ENCODE results near the gene ZNF764. TPM values are rescaled to one million over a fixed set of nuclear protein-coding genes. Genes with fewer than 3 reads are reported as not detected.
"Not testable (repeated sequence)": the region's sequence is repeated elsewhere in the genome, so short reads cannot be mapped to it uniquely, and the experiment has no call there.

Gene ZNF764
- polyA plus RNA-seq, 1 donor: 6.2 TPM

DNA sequence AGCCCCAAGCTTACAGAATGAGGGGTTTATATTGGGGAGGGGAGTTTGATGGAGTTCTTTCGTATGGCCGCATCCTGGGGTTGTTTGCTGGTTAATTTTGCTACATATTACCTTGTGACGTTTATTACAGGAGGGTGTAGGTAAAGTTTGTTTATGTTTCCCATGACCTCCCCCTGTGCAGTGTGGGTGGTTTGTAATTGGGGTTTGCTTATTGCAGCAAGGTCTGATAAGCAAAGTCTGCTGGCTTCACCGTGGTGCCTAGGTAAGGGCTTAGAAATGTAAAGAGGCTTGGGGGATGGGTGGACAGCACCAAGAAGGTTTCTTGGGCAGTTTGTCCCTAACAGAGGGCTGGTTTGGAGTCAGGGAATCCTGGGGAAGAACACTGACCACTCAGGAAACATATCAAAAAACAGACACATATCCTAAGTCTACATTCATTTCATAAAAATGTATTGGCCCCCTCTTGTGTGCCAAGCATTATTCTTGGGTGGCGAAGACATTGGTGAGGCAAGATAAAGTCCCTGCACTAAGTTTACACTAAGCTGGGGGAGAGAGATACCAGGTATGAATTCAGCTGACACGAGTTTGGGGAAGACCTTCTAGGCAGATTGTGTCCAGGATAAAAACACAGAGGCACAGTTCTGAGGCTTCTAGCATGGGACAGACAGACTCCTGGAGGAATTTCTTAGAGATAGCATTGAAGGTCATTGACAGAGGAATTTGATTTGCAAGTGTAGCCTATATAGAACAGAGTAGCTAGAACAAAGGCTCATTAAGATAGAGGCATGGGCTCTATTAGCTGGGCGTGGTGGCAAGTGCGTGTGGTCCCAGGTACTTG lies 9.5 kb downstream of the ZNF764 start:
- no peak for DNase-seq (ENCODE audit: low read depth)

DNA sequence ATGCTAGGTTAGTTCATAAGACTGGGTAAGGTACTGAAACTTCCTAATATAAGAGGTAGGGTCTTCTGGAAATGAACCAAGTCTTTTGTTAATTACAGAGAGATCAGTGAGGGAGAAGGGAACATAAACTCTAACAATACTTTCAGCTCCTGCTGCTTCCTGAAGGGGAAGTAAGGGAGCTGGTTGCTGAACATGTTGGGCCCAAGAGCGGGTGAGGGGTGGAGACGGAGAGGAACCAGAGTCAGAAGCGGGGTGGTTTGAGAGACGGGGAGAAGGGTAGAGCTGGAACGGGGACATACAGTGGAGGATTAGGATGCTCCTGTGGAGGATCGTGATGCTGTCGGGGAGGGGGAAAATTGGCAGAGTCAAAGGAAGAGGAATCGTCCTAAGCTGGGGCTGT lies 12.1 kb downstream of the ZNF764 start:
- DNase-seq (ENCODE audit: low read depth): no peak

DNA sequence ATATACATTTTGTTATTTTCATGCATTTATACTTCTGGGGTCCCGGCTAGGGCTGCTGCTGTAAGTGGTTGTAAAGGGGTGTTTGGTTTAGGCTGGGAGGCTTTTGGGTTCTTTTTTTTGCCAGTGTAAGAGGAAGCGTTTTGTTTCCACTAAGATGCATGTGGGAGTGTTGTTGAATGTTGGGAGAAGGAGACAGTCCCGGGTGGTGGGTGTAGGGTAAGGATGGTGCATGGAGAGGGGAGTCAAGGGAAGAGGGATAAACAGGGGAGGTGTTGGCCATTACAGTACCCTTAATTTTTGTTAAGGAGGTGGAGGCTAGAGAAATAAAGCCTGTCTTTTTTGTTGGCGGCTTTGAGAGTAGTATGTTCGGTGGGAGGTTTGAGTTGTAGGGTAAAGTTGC lies 15.1 kb downstream of the ZNF764 start:
- no peak for DNase-seq (ENCODE audit: low read depth)

DNA sequence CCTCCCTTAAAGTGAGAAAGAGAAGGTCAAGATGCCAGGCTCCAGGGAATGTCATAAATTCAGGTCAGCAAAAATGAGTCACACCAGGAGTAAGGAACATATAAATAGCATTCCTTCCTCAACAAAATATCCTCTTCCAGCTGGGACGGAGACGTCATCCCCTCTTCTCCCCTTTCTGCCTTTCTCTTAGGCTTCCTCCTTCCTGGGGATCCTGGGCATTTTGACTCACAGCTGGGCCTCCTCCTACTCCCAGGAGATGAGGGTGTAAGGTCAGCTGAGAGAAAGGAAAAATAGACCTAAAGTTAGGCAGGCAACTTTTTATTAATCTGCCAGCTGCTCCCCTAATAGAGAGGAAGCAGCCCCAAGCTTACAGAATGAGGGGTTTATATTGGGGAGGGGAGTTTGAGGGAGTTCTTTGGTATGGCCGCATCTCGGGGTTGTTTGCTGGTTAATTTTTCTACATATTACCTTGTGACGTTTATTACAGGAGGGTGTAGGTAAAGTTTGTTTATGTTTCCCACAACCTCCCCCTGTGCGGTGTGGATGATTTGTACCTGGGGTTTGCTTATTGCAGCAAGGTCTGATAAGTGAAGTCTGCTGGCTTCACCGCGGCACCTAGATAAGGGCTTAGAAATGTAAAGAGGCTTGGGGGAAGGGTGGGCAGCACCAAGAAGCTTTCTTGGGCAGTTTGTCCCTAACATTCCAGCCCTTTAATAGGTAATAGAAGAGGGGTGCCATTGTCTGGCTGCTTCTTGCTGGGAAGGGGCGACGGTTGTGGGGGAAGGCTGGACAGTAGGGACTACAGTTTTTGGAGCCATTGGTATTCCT lies 16.5 kb downstream of the ZNF764 start:
- no peak for DNase-seq (ENCODE audit: low read depth)

DNA sequence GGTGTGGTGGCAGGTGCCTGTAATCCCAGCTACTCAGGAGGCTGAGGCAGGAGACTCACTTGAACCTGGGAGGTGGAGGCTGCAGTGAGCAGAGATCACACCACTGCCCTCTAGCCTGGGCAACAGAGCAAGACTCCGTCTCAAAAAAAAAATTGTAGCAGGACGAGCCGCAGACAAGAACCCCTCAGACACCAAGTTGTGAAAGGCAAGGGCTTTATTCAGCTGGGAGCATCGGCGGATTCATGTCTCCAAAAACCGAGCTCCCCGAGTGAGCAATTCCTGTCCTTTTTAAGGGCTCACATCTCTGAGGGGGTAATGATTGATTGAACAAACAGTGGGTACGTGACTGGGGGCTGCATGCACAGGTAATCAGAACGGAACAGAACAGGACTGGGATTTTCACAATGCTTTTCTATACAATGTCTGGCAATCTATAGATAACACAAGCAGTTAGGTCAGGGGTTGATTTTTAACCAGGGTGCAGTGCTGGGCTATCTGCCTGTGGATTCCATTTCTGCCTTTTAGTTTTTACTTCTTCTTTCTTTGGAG lies 17.2 kb downstream of the ZNF764 start:
- DNase-seq (ENCODE audit: low read depth): not testable (repeated sequence)

DNA sequence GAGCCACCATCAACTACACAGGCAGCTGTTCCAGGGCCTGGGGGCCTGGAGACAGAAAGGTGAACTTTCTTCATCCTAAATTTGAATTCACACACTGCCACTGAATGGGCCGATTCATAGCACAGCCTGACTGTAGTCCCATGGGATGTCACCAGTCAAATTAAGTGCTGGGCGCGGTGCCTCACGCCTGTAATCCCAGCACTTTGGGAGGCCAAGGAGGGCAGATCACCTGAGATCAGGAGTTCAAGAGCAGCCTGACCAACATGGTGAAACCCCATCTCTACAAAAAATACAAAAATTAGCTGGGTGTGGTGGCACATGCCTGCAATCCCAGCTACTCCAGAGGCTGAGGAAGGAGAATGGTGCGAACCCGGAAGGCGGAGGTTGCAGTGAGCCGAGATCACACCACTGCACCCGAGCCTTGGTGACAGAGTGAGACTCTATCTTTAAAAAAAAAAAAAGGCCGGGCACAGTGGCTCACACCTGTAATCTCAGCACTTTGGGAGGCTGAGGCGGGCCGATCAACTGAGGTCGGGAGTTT lies 18.1 kb downstream of the ZNF764 start:
- DNase-seq (ENCODE audit: low read depth): not testable (repeated sequence)

DNA sequence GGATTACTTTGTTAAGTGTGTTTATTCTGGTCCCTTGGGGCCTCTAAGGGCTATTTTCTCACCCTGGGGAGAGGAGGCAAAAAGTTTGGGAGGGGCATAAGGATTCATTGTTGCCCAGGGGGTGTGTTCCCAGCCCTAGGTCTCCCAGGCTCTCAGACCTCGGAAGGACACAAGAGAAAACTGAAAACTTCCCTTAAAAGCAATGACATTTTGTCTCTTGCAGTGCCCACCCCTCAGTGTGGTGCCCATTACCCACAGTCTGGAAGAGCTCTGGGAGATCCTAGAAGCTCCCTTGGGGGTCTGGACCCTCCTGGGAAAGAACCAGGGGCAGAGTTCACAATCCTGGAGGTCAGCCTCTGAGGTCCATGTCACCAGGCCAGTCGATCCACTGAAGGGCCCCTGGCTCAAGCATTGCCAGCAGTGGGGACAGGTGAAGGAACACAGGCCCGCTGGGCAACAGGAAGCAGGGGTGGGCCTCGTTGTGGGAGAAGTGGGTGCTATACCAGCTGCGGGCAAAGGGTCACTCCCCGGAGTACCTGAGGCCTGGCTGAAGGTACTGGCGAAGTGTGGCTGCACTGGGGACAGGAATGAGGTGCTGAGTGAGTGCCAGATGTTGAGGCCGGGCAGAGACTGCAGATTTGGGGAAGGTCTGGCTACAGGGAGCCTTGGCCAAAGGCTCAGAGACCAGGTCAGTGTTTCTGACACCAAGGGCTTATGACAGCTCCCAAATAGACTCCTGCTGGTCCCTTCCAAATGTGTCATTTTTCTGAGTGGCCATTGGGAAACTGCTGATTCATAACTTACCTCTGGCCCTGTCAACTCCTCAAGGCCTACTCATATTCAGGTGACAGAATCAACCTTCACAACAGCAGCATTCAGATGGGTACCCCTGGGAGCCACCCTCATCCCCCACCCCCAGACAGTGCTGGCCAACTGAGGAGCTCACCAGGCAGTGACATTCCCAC lies 18.9 kb downstream of the ZNF764 start:
- no peak for DNase-seq (ENCODE audit: low read depth)

DNA sequence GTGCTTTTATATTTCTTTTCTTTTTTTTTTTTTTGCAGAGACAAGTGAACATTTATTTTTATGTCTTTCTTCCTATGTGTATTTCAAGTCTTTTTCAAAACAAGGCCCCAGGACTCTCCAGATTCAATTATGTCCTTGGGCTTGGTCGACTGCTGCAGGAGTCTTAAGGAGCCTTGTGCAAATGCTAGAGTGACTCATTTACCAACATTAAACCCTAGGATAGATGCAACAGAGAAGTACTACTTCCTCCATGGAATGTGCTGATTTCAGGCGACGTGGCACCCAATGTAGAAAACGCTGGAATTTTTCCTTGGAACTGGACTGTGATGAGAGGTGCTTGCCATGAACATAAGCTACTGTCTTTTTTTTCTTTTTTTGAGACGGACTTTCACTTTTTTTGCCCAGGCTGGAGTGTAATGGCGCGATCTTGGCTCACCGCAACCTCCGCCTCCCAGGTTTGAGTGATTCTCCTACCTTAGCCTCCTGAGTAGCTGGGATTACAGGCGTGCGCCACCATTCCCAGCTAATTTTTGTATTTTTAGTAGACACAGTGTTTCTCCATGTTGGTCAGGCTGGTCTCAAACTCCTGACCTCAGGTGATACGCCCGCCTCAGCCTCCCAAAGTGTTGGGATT lies 21.7 kb downstream of the ZNF764 start:
- not testable (repeated sequence) for DNase-seq (ENCODE audit: low read depth)

DNA sequence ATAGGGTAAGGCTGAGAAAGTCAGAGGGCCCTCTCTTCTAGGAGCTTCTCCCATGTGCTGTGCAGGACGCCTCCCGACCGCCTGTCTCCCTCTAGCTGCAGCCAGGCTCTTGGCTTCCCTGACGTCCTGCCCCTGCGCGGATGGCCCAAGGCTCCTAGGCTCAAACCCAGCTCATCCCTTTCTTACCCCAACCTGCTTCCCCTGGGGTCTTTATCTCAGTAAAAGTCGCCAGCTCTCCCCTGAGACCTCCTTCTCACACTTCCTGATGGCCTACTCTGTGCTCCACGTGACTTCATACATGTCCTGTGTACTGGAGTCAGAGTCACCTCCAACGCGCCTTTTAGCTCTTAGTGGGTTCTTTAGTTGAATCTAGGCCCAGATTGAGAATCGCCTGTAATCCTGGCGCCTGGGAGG lies 22.4 kb downstream of the ZNF764 start:
- DNase-seq (ENCODE audit: low read depth): no peak

DNA sequence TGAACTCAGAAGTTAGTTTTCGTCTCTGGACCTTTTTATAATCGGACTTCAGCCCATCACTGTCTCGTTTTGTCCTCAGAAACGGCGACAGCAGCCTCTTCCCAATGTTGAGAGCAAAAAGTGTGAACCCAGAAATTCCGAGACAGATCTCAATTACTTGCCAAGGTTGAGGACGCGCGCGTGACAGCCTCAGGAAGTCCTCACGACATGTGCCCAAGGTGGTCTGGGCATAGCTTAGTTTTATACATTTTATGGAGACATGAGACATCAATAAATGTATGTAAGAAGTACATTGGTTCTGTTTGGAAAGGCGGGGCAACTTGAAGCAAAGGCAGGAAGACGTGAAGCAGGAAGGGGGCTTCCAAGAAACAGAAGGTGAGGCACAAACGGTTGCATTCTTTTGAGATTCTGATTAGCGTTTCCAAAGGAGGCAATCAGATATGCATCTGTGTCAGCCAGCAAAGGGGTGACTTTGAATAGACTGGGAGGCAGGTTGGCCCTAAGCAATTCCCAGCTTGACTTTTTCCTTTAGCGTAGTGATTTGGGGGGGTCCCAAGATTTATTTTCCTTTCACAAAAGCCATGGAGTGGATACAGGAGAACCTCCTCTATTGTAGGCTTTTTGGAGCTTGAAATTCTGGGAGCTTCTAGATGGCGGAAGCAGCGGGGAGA lies 22.9 kb downstream of the ZNF764 start:
- DNase-seq (ENCODE audit: low read depth): no peak

DNA sequence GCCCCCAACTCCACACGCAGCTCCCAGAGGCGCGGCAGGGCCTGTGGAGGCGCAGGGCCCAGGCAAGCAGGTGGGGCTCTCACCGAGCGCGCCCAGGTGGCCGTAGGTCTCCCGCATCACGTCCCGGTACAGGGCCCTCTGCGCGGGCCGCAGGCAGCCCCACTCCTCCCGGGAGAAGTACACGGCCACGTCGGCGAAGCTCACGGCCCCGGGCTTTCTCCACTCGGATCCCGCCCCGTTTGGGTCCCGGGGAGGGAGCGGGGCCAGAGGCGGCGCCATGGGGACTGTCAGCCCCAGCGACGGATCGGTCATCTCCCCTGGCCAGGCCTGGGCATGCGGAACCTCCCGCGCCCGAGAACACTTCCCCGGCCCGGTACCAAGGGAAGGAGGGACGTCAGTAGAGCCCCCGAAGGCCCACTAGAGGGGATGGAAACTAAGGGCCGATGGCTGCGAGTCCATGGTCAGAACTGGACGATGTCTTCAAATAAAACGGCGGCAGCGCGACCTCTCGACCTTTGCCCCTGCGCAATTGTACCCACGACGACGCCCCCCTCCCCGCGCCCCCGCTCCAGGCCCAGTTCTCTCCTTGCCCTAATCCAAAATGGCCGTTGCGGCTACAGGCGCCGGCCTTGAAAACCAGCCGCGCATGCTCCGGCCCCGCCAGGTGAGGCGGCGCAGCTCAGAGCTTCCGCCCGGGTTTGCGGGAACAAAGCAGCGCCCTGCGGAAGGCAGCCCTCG lies 23.6 kb downstream of the ZNF764 start, which contains the start of gene ZNF747:
ZNF747 (minus strand) TSS at position 491 of the 738 bp plus-strand sequence; CDS start at position 312, 179 bp downstream.
- DNase-seq (ENCODE audit: low read depth): peak; percentile 82

DNA sequence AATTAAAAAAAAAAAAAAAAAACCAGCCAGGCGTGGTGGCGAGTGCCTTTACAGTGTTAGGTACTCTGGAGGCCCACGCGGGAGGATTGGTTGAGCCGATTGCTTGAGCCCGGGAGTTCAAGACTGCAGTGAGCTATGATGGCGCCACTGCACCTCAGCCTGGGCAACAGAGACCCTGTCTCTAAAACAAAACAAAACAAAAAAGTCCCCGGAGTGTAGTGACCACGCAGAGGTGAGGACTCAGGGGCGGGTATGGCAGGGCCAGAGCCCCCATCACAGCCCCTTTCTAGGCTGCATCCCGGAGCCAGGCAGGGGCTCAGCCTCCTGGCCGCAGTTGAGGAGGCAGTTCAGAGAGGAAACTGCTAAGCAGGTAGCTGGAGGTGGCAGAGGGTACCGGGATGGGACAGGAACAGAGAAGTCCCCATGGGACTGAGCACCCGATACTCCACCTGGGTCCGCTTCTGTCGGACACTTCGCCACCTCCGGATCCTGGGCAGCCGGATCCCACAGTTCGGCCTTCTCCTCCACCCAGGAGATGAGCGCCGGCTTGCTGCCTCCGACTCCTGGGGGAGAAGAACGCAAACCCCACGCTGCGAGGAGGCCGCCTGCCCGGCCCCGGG lies 24.3 kb downstream of the ZNF764 start:
- DNase-seq (ENCODE audit: low read depth): no peak

DNA sequence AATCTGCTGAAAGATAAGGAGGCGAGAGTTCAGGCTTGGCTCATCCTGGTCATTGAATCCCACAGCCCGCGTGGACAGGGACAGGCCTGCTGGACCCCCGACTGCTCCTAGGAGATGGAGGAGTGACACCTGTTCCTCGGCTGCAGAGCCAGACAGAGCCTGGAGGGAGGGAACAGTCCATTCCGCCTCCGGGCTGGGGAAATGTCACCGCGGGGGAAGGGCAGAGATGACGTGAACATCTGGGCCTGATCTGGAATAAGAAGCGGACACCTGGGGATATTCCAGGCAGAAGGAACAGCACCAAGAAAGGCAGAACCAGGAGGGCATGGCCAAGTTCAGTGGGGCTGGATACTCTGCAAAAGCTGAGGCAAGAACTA lies 25.0 kb downstream of the ZNF764 start:
- DNase-seq (ENCODE audit: low read depth): no peak

DNA sequence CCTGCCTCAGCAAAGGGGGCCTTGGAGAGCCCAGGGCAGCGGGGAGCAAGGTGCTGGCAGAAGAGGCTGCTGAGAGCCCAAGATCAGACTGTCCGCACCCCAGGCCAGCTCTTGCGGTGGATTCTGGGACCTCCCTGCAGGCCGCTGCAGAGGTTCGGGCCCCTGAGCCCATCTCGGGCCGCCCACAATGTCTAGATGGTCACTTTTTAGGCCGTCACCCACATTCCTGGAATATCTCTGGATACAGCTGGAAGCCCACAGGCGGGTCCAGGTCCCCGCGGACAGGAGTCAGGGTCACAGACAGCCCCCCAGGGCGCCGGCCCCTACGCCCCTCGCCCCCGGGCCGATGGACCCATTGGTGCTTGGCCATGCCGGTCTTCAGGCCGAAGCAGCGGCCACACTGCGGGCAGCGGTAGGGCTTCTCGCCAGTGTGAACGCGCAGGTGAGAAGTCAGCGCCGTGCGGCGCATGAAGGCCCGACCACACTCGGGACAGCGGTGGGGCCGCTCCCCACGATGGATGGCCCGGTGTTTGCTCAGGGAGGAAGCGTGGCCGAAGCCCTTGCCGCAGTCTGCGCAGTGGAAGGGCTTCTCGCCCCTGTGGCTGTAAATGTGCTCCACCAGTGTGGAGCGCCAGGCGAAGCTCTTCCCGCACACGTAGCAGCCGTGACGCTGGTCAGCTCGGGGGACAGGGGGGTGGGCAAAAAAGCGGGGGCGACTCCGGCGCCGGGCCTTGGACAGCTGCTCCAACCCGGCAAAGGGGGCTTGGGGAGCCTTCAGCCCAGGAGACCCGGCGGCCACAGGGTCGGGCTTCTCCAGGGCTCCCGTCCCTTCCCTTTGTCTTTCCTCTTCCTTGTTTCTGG lies 25.7 kb downstream of the ZNF764 start:
- no peak for DNase-seq (ENCODE audit: low read depth)

DNA sequence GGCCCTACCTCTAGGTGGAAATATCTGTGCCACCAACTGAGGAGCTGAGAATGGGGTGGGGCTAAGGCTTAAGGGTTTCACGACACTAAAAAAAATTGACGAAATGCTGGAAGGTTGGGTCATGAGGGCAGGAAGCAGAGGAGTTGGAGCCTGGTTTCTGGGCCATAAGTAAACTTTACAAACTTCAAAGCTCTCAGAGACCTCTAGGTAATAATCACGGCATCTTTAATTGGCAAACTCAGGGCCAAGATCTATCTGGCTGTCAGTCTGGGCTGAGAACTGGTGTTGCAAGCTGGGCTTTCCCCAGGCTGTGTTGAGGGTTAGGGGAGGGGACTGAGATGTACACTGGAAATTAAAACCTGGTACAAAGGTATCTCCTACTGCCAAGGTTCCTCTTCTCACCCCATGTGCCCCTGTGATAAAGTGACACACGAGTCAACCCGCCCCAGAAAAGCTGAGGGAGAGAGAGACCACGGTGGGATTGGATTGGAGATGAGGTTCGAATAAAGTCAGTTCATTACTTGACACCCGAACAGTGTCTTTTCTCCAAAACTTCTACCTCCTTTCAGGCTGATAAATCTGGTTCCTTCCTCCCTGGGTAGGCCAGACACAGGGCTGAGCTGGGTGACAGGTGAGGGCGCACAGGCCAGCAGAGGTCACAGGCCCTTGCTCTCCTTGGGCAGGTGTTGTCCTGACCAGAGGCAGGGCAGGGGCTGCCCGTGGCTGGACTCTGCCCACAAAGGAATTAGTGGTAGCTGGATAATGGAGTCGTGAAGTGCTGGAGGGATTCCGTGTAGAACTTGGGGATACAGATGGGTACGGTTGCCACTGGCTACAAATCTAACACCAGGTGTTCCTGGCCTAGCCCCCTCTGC lies 27.8 kb downstream of the ZNF764 start:
- DNase-seq (ENCODE audit: low read depth): no peak

DNA sequence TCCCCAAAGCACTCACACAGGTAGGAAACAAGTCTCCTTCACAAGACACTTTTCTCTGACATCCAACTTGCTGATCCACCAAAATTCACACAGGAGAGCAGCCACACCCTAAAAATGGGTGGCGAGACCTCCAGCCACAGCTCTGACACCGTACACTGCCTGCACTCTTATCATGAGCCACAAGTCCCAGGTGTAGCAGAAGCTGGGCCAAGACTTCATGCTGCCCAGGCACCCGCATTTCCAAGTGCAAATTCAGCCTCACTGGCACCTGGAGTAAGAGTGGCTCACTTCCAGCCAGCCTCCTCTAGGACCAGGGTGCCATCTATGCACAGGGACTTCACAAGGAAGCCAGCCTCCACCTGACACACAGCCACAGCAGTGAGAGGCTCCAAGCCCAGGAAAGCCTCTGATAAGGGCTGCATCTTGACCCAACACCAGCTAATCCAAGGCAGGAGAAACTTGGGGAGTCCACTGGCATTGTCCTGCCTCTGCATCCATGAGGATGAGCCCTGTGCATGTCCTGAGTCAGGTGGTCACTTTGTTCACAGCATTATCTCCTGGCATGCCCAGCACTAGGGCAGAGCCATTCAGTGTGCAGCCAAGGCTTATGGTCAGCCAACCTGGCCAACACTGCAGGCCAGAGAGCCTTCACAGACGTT lies 29.2 kb downstream of the ZNF764 start:
- DNase-seq (ENCODE audit: low read depth): no peak

All from forelimb muscle (tissue), 1 donor.